Trophoblast cell (in vitro differentiated cells and primary cell): ENCODE data around the gene CPEB3.
A peak's percentile ranks its signal among the peaks of the same experiment; 100 is the strongest.

Experiments
- DNase-seq, 2 donors: peaks; one replicate each; pipeline ENCODE4 v3.0.0-alpha.2; 2016
- H2AFZ ChIP-seq: 2 replicates; pipeline ENCODE4 v1.6.1; 2013; ENCODE audit warnings: low read length, moderate library complexity, mild to moderate bottlenecking; ENCODE audit not compliant: insufficient read depth, poor library complexity
- H2AK5ac ChIP-seq: 2 replicates; pipeline ENCODE4 v1.6.1; 2013; ENCODE audit warnings: mild to moderate bottlenecking, low read length
- H2BK120ac ChIP-seq: 2 replicates; pipeline ENCODE4 v1.6.1; 2013; ENCODE audit warnings: low read length, mild to moderate bottlenecking, moderate library complexity; ENCODE audit not compliant: insufficient read depth, poor library complexity
- H2BK12ac ChIP-seq: 2 replicates; pipeline ENCODE4 v1.6.1; 2013; ENCODE audit warnings: mild to moderate bottlenecking, low read length, moderate library complexity
- H2BK5ac ChIP-seq: 2 replicates; pipeline ENCODE4 v1.6.1; 2013; ENCODE audit warnings: low read length, low read depth, moderate library complexity, mild to moderate bottlenecking; ENCODE audit not compliant: poor library complexity
- H3K14ac ChIP-seq: 2 replicates; pipeline ENCODE4 v1.6.1; 2013; ENCODE audit warnings: mild to moderate bottlenecking, low read length
- H3K18ac ChIP-seq: 2 replicates; pipeline ENCODE4 v1.6.1; 2013; ENCODE audit warnings: mild to moderate bottlenecking, low read length
- H3K23ac ChIP-seq: 2 replicates; pipeline ENCODE4 v1.6.1; 2013; ENCODE audit warnings: low read length
- H3K27ac ChIP-seq: 2 replicates; pipeline ENCODE4 v1.5.1; 2013; ENCODE audit warnings: low read depth, mild to moderate bottlenecking, inconsistent platforms, low read length, moderate library complexity
- H3K27me3 ChIP-seq: 2 replicates; pipeline ENCODE4 v1.6.1; 2013; ENCODE audit warnings: inconsistent platforms, mild to moderate bottlenecking, low read length, moderate library complexity; ENCODE audit not compliant: insufficient read depth
- H3K36me3 ChIP-seq, 2 experiments: 1 replicate in 1 of 2; 2 replicates in 1 of 2; pipeline ENCODE4 v1.6.1; 2013; ENCODE audit warnings: low read length in 2 of 2, mild to moderate bottlenecking in 2 of 2, moderate library complexity in 1 of 2; ENCODE audit not compliant: insufficient read depth in 2 of 2, control insufficient read depth in 1 of 2
- H3K4ac ChIP-seq: 2 replicates; pipeline ENCODE4 v1.6.1; 2013; ENCODE audit warnings: low read depth, mild to moderate bottlenecking, low read length, moderate library complexity
- H3K4me1 ChIP-seq, 2 experiments: 1 replicate in 1 of 2; 2 replicates in 1 of 2; pipeline ENCODE4 v1.6.1; 2013; ENCODE audit warnings: low read length in 2 of 2, mild to moderate bottlenecking in 2 of 2, moderate library complexity in 1 of 2; ENCODE audit not compliant: insufficient read depth in 2 of 2, control insufficient read depth in 1 of 2
- H3K4me2 ChIP-seq: 2 replicates; pipeline ENCODE4 v1.6.1; 2013; ENCODE audit warnings: inconsistent platforms, mild to moderate bottlenecking, low read length, moderate library complexity
- H3K4me3 ChIP-seq: 2 replicates; pipeline ENCODE4 v1.5.1; 2013; ENCODE audit warnings: mild to moderate bottlenecking, low read depth, low read length, inconsistent platforms
- H3K79me1 ChIP-seq: one replicate; pipeline ENCODE4 v1.6.1; 2013; ENCODE audit warnings: low read length
- H3K79me2 ChIP-seq: 2 replicates; pipeline ENCODE4 v1.6.1; 2013; ENCODE audit warnings: low read length, mild to moderate bottlenecking; ENCODE audit not compliant: control insufficient read depth, insufficient read depth, poor library complexity
- H3K9ac ChIP-seq: 2 replicates; pipeline ENCODE4 v1.6.1; 2013; ENCODE audit warnings: mild to moderate bottlenecking, low read length
- H3K9me3 ChIP-seq: 2 replicates; pipeline ENCODE4 v1.6.1; 2013; ENCODE audit warnings: low read depth, mild to moderate bottlenecking, control low read depth, inconsistent platforms, low read length; ENCODE audit not compliant: insufficient read depth
- H4K12ac ChIP-seq: 2 replicates; pipeline ENCODE4 v1.6.1; 2013; ENCODE audit warnings: low read depth, mild to moderate bottlenecking, low read length, moderate library complexity
- H4K8ac ChIP-seq: 2 replicates; pipeline ENCODE4 v1.6.1; 2013; ENCODE audit warnings: low read depth, mild to moderate bottlenecking, low read length, moderate library complexity
- H4K91ac ChIP-seq: one replicate; pipeline ENCODE4 v1.6.1; 2013; ENCODE audit warnings: low read depth, mild to moderate bottlenecking, low read length, moderate library complexity
- WGBS: extraction: QIAGEN DNeasy Blood & Tissue Kit; methylation state at CpG from one replicate; pipeline ENCODE4 v1.1.7; 2013; ENCODE audit warnings: missing lambda C conversion rate; ENCODE audit not compliant: insufficient read length, insufficient coverage; ENCODE audit errors: extremely low coverage; 5-methylcytosine and 5-hydroxymethylcytosine counted together

Gene CPEB3

GRCh38 chr10:92162541-92162940 is 128.3 kb downstream of the CPEB3 start:
- no peaks in the 10 kb centered on the region for H3K27me3 ChIP-seq
- no peak overlapping the region for H3K23ac ChIP-seq
- no peaks in the 10 kb centered on the region for H3K36me3 ChIP-seq
- no peaks in the 10 kb centered on the region for H3K9me3 ChIP-seq
- no peak overlapping the region for H2BK12ac ChIP-seq
- no peak overlapping the region for H3K4me2 ChIP-seq
- no peak overlapping the region for H3K27ac ChIP-seq
- DNase-seq: no peak
- H4K12ac ChIP-seq: no peak overlapping the region
- H3K4ac ChIP-seq: no peak overlapping the region
- no peak overlapping the region for H2AK5ac ChIP-seq
- H3K4me1 ChIP-seq: no peaks in the 10 kb centered on the region
- no peak overlapping the region for H2AFZ ChIP-seq
- no peak overlapping the region for H3K18ac ChIP-seq
- no CpG with 5 or more reads among the region's 2 CpGs for WGBS
- no peak overlapping the region for H2BK120ac ChIP-seq
- no peak overlapping the region for H4K91ac ChIP-seq
- H3K79me1 ChIP-seq: no peaks in the 10 kb centered on the region
- no peak overlapping the region for H3K9ac ChIP-seq
- no peak overlapping the region for H4K8ac ChIP-seq
- H3K79me2 ChIP-seq: no peaks in the 10 kb centered on the region
- no peak overlapping the region for H2BK5ac ChIP-seq
- H3K4me3 ChIP-seq: no peak overlapping the region
- no peak overlapping the region for H3K14ac ChIP-seq

- Histone ChIP-seq H4K8ac (no peak overlapping the region), H3K4ac (no peak overlapping the region), H3K9me3 (no peaks in the 10 kb centered on the region), H3K4me1 (no peaks in the 10 kb centered on the region), H2BK120ac (no peak overlapping the region), H3K27ac (no peak overlapping the region), H3K27me3 (no peaks in the 10 kb centered on the region), H3K4me2 (no peak overlapping the region), H3K79me1 (no peaks in the 10 kb centered on the region), H2AFZ (no peak overlapping the region), H2AK5ac (no peak overlapping the region), H3K23ac (no peak overlapping the region), H4K12ac (no peak overlapping the region), H3K36me3 (no peaks in the 10 kb centered on the region), H3K18ac (no peak overlapping the region), H3K9ac (no peak overlapping the region), H3K14ac (no peak overlapping the region), H2BK12ac (no peak overlapping the region), H3K79me2 (no peaks in the 10 kb centered on the region), H3K4me3 (no peak overlapping the region), H4K91ac (no peak overlapping the region), H2BK5ac (no peak overlapping the region)
- no peak for DNase-seq
- no CpG with 5 or more reads among the region's 8 CpGs for WGBS
Measured at GRCh38 chr10:92156874-92157773, 133.8 kb downstream of the CPEB3 start.

GRCh38 chr10:92150823-92151222 is 140.1 kb downstream of the CPEB3 start:
- no peaks in the 10 kb centered on the region for H3K4me1 ChIP-seq
- no peak overlapping the region for H2BK12ac ChIP-seq
- peak overlapping the region; percentile 13 for H3K9ac ChIP-seq
- H3K14ac ChIP-seq: no peak overlapping the region
- no peaks in the 10 kb centered on the region for H3K27me3 ChIP-seq
- H3K23ac ChIP-seq: peak overlapping the region; percentile 9
- H3K79me1 ChIP-seq: no peaks in the 10 kb centered on the region
- H4K8ac ChIP-seq: no peak overlapping the region
- H4K12ac ChIP-seq: no peak overlapping the region
- no peaks in the 10 kb centered on the region for H3K9me3 ChIP-seq
- H3K27ac ChIP-seq: no peak overlapping the region
- no peak overlapping the region for H3K4me2 ChIP-seq
- H3K36me3 ChIP-seq: no peaks in the 10 kb centered on the region
- no peak overlapping the region for H2BK5ac ChIP-seq
- no peaks in the 10 kb centered on the region for H3K79me2 ChIP-seq
- no peak overlapping the region for H4K91ac ChIP-seq
- no peak overlapping the region for H2AK5ac ChIP-seq
- no peak for DNase-seq
- H2AFZ ChIP-seq: no peak overlapping the region
- no peak overlapping the region for H3K18ac ChIP-seq
- no peak overlapping the region for H2BK120ac ChIP-seq
- H3K4ac ChIP-seq: no peak overlapping the region
- H3K4me3 ChIP-seq: no peak overlapping the region

DNA sequence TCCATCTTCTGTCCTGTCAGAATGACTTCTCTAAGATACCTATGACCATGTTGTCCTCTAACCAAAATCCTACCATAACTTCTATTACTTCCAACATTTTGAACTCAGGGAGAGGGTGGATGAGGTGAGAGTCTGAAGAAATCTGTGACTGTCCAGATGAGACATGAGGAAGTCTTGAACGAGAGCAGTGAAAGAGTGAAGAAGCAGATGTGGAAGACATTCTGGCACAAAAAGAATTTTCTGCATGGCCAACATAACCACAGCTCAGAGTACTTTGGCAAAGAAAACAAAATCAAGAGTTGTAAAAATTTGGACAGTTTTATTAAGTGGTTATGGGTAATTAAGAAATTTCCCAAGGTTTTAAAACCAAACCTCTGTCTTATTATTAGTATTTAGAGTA is 141.6 kb downstream of the CPEB3 start:
- no CpG with 5 or more reads among the region's 1 CpG for WGBS
- Histone ChIP-seq H4K8ac (no peak overlapping the region), H4K12ac (no peak overlapping the region)

More for the DNA sequence above, 141.6 kb downstream of the CPEB3 start:
- H3K27me3 ChIP-seq: no peaks in the 10 kb centered on the region
- no peak overlapping the region for H3K9ac ChIP-seq
- H3K23ac ChIP-seq: no peak overlapping the region
- no peak overlapping the region for H2BK120ac ChIP-seq
- H2BK12ac ChIP-seq: no peak overlapping the region
- H3K4me1 ChIP-seq: no peaks in the 10 kb centered on the region
- no peak overlapping the region for H2AK5ac ChIP-seq
- no peak overlapping the region for H3K4ac ChIP-seq
- no peak overlapping the region for H2AFZ ChIP-seq
- H2BK5ac ChIP-seq: no peak overlapping the region
- H3K9me3 ChIP-seq: no peaks in the 10 kb centered on the region
- no peaks in the 10 kb centered on the region for H3K79me2 ChIP-seq
- no peak overlapping the region for H3K18ac ChIP-seq
- H3K4me2 ChIP-seq: no peak overlapping the region
- H3K27ac ChIP-seq: no peak overlapping the region
- H3K36me3 ChIP-seq: no peaks in the 10 kb centered on the region
- H3K14ac ChIP-seq: no peak overlapping the region
- H3K4me3 ChIP-seq: no peak overlapping the region
- H3K79me1 ChIP-seq: no peaks in the 10 kb centered on the region
- no peak overlapping the region for H4K91ac ChIP-seq
- DNase-seq: no peak
